OCI-LY7 (cell line): ENCODE data around the gene LRCOL1.

Experiments
- CTCF ChIP-seq: fragments of 200-600 bp; sonication (generic); conservative IDR thresholded peaks from 2 replicates; pipeline ENCODE4 v1.5.1; 2014; ENCODE audit warnings: mild to moderate bottlenecking, antibody characterized with exemption, low read length, moderate library complexity, mixed read lengths
- EZH2phosphoT487 ChIP-seq: fragments of 200-600 bp; sonication (generic); IDR thresholded peaks from 2 replicates; pipeline ENCODE4 v1.6.1; 2018; ENCODE audit warnings: low read depth, borderline replicate concordance, mild to moderate bottlenecking, mixed run types, antibody characterized with exemption, low read length, moderate library complexity, mixed read lengths

- TF ChIP-seq CTCF (no peak), EZH2phosphoT487 (no peak)
Observed at GRCh38 chr12:132640936-132641335, 30.6 kb upstream of the LRCOL1 start.
